NCI-H2171 (cell line): Measurements from ENCODE around the gene RAI1.
A peak's percentile ranks its signal among the peaks of the same experiment; 100 is the strongest.

Experiments used
- DNase-seq: peaks from one replicate; lab custom pipeline; 2025; lab: John Stamatoyannopoulos, UW

Gene RAI1

DNA sequence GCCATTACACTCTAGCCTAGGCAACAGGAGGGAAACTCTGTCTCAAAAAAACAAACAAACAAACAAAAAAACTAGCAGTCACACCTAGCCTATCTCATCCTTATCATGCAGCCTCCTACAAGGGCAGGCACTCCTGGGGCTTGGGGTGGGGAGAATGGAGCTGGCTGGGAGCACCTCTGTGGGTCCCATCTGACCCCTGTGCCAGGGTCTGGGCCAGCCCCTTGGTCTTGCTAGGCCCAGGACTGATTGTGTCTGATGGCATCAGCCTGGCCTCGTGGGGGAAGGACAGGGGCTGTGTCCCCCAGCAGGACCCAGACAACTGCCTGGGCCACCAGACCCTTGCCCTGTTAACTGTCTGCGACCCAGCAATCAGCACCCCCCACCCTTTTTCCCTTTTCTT is 105.7 kb downstream of the RAI1 start:
- no peak for DNase-seq

DNA sequence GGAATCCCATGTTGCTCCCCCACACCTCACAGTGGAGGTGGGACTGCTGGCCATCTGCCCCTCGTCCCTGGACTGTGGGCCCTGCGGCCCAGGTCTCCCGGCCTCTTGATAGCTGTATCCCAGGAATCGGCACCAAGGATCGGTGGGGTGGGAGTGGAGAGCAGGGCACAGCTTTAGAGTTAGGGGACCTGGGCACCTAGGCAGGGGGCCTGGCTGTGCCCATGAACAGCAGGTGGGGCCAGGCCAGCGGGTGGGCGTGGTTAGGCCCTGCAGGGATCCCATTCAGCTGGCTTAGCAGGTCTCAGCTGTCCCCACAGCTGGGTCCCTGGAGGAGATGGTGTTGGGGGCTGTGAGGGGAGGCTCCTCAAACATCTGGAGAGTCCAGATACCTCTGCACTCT is 106.3 kb downstream of the RAI1 start:
- no peak for DNase-seq

DNA sequence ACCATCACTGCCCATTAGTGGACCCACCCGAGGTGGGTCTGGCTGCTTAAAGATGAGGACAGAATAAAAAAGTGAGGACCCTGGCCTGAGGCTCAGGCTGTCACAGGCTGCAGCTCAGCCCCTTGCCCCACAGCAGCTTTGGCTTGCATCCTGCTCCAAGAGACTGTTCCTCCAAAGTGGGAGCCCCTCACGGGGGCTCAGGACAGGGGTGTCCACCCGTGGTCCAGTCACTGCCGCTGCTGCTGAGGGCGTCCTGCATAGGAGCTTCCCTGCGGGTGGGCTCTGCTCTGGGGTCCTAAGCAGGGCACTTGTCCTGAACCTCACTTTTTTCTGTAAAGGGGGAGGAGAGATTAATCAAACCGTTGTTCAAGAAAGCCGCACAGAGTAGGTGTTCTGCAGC is 107.7 kb downstream of the RAI1 start:
- DNase-seq = no peak

DNA sequence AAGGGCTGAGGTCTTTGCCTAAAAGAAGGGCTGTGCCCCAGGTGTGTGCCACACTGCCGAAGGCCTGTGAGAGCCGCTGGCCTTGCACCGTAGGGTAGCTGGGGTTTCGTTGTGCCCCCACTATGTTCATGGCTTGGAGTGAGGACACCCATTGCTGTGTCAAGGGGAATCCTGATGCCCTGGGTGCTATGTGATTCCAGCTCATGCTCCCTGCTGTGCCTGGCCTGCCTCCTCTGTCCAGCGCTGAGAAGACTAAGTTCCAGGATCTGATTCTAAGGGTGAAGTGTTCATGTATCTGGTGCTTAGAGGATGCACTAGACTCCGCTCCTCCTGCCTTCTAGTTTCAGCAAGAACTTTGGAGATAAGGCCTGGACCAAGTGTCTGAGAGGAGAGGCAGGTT is 108.2 kb downstream of the RAI1 start:
- no peak for DNase-seq

DNA sequence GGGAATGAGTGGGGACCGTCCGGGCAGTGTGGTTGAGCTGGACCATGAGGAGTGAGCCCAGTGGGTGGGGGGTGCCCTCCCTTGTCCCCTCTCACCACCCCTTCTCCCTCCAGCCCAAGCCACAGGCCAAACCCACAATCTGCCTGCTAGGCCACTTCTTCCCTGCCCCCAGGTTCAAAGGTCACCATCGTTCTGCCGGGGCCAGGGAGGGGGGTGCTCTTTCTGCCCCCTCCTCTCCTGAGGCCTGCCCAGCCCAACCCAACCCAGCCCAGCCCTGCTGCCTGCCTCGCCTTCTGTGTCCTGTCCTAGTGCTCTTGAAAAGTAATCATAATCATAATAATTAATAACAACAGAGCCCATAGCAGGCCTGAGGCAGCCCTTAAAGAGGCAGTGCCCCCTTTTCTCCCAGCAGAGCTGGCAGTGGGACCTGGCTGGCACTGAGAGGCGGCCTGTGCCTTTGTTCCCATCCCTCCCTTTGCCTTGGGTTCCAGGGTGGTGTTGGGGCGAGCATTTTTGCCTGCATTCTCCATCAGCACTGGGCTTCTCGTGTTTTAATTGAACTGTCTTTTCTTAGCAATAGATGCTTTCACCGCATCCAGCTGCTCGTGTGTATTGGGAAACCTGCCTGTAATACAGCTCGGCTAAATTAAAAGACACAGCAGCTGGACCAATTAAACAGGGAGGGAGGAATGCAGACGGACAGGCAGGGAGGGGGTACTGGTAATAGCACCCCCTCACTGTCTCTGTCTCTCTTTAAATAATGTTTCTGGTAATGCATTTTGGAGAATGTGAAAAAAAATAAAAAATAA is 108.8 kb downstream of the RAI1 start:
- no peak for DNase-seq

DNA sequence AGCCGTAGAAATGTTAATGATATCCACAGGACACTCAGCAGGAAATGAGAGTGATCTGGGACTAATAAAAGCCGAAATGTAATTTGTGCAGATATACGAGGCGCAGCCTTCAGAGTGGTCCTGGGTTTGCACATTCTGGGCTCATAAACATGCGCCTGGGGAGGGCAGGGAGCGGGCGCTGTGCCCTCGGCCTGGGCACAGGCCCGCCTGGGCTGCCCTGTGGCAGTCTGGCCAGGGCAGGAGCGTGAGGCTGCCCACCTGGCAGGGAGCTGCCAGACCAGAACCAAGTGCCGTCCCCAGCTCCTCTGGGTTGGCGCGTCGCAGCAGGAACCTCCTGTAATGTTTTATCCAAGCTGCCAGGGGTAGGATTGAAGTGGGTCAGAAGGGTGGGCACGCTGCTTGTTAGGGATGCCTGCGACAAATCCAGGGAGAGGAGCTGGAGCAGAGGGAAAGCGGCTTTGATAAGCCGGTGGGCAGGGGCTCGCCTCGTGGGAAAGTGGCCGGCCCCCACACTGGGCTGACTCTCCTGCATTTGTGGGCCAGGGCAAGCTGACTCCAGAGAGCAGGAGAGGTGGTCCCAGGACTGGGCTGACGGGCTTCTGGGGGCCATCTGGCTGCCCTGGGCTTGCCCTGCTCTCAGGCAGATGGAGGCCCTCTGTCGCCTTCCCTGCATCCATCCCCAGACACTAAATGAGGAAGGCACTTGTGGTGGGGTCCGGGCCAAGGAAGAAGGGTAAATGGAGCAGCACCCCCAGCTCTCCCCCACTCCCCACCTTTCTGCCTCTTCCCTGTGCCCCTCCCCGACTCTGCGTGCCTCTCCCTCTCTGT is 109.6 kb downstream of the RAI1 start:
- DNase-seq = no peak

DNA sequence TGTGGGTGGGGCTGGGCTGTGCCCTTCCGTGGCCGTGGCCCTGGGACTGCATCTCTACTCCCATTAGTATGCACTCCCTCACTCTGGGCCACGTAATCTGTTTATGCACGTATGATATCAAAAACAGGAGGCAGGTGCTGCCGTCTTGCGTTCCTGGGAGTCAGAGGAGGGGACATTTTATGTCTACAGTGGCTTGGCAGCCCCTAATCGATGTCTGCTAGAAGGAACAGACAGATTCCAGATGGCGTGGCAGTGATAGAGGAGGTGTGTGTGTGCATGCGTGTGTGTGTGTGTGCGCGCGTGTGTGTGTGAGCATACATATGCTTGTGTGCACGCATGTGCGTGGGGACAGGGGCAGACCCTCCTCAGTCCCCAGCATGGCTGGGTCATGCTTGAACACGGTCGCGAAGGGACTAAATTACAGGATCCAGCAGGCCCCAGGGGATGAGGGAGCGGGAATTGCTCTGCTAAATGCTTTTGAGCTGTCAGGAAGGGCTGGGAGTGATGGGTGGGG is 110.8 kb downstream of the RAI1 start:
- DNase-seq = peak; percentile 79

DNA sequence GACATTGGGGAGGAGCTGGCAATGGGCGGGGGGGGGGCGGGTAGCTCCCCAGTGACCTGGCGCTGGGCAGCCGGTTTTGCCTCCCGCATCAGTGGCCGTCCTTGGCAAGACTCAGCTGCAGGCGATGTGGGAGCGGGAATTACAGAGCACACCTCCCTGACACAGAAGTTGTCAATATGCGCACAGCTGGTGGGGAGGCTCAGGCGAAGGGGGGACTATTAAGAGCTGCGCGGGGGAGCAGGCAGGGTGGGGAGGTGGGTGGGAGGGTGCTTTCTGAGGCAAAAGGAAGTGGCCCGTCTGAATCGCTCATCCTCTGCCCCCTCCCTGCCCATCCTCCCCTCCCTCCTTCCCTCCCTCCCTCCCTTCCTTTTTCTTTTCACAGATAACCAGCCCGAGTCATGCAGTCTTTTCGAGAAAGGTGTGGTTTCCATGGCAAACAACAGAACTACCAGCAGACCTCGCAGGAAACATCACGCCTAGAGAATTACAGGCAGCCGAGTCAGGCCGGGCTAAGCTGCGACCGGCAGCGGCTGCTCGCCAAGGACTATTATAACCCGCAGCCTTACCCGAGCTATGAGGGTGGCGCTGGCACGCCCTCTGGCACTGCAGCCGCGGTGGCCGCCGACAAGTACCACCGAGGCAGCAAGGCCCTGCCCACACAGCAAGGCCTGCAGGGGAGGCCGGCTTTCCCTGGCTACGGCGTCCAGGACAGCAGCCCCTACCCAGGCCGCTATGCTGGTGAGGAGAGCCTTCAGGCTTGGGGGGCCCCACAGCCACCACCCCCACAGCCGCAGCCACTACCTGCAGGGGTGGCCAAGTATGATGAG is 111.5 kb downstream of the RAI1 start:
- peak; percentile 65 for DNase-seq

DNA sequence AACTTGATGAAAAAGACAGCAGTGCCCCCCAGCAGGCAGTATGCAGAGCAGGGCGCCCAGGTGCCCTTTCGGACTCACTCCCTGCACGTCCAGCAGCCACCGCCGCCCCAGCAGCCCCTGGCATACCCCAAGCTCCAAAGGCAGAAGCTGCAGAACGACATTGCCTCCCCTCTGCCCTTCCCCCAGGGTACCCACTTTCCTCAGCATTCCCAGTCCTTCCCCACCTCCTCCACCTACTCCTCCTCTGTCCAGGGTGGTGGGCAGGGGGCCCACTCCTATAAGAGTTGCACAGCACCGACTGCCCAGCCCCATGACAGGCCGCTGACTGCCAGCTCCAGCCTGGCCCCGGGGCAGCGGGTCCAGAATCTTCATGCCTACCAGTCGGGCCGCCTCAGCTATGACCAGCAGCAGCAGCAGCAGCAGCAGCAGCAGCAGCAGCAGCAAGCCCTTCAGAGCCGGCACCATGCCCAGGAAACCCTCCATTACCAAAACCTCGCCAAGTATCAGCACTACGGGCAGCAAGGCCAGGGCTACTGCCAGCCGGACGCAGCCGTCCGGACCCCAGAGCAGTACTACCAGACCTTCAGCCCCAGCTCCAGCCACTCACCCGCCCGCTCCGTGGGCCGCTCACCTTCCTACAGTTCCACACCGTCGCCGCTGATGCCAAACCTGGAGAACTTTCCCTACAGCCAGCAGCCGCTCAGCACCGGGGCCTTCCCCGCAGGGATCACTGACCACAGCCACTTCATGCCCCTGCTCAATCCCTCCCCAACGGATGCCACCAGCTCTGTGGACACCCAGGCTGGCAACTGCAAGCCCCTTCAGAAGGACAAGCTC is 112.3 kb downstream of the RAI1 start:
- DNase-seq = no peak

DNA sequence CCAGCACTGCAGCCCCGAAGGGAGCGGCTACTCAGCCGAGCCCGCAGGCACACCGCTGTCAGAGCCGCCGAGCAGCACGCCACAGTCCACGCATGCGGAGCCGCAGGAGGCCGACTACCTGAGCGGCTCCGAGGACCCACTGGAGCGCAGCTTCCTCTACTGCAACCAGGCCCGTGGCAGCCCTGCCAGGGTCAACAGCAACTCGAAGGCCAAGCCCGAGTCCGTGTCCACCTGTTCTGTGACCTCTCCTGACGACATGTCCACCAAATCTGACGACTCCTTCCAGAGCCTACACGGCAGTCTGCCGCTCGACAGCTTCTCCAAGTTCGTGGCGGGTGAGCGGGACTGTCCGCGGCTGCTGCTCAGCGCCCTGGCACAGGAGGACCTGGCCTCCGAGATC is 113.1 kb downstream of the RAI1 start:
- DNase-seq = no peak

DNA sequence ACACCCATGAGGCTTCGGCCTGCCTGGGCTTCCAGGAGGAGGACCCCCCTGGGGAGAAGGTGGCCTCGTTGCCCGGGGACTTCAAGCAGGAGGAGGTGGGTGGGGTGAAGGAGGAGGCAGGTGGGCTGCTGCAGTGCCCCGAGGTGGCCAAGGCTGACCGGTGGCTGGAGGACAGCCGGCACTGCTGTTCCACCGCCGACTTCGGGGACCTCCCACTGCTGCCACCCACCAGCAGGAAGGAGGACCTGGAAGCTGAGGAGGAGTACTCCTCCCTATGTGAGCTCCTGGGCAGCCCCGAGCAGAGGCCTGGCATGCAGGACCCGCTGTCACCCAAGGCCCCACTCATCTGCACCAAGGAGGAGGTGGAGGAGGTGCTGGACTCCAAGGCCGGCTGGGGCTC is 114.0 kb downstream of the RAI1 start:
- no peak for DNase-seq

DNA sequence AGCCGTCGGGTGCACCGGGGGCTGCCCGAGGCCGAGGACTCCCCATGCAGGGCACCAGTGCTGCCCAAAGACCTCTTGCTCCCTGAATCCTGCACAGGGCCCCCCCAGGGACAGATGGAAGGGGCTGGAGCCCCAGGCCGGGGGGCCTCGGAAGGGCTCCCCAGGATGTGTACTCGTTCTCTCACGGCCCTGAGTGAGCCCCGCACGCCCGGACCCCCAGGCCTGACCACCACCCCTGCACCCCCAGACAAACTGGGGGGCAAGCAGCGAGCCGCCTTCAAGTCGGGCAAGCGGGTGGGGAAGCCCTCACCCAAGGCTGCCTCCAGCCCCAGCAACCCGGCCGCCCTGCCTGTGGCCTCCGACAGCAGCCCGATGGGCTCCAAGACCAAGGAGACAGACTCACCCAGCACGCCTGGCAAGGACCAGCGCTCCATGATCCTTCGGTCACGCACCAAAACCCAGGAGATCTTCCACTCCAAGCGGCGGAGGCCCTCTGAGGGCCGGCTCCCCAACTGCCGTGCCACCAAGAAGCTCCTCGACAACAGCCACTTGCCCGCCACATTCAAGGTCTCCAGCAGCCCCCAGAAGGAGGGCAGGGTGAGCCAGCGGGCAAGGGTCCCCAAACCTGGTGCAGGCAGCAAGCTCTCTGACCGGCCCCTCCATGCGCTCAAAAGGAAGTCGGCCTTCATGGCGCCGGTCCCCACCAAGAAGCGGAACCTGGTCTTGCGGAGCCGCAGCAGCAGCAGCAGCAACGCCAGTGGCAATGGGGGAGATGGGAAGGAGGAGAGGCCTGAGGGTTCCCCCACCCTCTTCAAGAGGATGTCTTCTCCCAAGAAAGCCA is 114.9 kb downstream of the RAI1 start:
- no peak for DNase-seq

DNA sequence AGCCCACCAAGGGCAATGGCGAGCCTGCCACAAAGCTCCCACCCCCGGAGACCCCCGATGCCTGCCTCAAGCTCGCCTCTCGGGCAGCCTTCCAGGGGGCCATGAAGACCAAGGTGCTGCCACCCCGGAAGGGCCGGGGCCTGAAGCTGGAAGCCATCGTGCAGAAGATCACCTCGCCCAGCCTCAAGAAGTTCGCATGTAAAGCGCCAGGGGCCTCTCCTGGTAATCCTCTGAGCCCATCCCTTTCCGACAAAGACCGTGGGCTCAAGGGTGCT is 115.5 kb downstream of the RAI1 start:
- DNase-seq = no peak

DNA sequence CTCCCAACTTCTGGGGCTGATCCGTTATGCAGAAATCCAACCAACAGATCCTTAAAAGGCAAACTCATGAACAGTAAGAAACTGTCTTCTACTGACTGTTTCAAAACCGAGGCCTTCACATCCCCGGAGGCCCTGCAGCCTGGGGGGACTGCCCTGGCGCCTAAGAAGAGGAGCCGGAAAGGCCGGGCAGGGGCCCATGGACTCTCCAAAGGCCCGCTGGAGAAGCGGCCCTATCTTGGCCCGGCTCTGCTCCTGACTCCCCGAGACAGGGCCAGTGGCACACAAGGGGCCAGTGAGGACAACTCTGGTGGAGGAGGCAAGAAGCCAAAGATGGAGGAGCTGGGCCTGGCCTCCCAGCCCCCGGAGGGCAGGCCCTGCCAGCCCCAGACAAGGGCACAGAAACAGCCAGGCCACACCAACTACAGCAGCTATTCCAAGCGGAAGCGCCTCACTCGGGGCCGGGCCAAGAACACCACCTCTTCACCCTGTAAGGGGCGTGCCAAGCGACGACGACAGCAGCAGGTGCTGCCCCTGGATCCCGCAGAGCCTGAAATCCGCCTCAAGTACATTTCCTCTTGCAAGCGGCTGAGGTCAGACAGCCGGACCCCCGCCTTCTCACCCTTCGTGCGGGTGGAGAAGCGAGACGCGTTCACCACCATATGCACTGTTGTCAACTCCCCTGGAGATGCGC is 116.0 kb downstream of the RAI1 start:
- no peak for DNase-seq

DNA sequence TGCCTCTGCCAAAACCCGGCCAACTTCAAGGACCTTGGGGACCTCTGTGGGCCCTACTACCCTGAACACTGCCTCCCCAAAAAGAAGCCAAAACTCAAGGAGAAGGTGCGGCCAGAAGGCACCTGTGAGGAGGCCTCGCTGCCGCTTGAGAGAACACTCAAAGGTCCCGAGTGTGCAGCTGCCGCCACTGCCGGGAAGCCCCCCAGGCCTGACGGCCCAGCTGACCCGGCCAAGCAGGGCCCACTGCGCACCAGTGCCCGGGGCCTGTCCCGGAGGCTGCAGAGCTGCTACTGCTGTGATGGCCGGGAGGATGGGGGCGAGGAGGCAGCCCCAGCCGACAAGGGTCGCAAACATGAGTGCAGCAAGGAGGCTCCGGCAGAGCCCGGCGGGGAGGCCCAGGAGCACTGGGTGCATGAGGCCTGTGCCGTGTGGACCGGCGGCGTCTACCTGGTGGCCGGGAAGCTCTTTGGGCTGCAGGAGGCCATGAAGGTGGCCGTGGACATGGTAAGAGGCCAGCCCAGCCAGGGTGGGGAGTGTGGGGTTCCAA is 116.8 kb downstream of the RAI1 start:
- DNase-seq = no peak

DNA sequence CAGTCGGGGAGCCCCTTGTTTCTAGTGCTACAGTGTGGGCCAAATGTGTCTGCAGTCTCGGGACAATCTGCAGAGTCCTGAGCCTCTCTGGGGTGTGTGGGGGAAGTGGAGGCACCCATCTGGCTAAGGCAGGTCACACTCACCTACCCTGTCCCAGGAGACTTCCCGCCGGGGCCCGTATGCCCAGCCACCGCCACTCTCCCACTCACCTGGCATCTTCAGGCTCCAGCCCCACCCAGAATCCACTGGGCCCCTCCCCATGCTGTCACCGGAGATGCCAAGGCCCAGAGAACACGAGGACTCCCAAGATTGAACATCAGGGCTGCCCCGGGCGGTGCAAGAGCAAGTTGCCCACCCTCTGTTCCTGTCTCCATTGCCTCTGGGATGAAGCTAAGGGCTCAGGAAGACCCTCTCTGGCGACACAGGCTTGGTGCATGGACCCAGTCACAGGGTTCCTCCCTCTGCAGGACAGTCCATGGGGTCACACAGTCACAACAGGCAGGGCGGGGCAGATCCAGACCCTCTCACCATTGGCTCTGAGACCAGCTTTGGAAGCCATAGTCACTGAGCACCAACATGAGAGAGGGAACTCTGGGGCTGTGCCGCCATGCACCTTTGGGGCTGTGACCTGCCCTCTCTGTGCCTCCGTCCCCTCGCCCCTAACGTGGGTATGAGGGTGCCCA is 117.5 kb downstream of the RAI1 start:
- DNase-seq = no peak

DNA sequence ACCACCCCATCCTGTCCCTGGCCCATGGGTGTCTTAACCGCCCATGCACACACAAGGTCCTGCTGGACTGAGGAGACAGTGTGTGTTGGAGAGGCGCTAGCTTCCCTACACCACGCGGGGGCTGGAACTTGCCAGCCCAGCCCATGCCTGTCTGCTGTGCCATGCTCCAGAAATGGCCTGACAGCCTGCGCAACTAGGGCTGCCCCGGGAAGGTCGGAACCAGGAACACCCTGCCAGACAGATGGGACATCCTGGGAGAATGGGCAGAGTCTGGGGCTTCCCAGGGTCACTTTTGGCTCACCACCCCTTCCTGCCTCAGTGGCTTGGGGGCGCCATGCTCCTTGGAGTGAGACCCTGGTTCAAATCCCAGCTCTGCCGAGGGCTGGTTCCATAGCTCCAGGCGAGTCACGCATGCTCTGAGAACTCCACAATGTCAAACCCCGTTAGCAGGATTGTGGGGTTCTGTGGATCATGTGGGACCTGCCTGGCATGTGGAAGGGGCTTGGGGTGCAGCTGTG is 119.3 kb downstream of the RAI1 start:
- DNase-seq = no peak

DNA sequence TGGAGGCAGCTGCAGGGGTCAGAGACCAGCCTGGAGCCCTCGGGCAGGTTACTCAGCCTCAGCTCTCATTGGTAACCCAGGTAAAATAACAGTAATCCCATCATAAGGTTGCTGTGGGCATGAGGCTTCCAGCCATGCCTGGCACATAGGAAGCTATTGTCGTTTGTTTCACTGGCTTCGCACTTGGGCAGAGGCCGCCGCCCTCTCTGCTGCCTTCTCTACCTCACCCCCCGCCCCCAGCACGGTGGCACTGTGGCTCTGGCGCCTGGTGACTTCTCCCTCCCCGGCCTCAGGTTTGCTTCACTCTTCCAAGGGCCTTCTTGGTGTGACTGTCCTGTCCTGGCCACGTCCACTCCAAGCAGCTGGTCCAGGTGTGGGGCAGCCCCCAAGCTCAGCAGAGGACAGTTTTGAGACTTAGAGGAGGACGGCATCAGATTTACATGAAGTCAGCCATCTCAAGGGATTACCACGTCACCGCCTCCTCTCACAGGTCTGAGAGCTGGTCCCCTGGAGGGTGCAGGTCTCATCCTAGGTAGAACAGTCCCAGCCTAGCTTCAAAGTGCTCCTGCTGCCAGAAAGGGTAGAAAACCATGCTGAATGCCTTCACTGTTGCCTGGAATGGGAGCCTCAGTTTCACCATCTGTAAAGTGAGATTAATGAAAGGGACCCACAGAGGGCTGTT is 120.7 kb downstream of the RAI1 start:
- no peak for DNase-seq
